ENCODE measurements around the gene USP8. TPM values are rescaled to one million over a fixed set of nuclear protein-coding genes. Genes with fewer than 3 reads are reported as not detected.

USP8 gene
- total RNA-seq = 32.5 and 44.5 TPM in 2 replicates

GRCh38 chr15:50424066-50424890 is at the start of gene USP8:
Gene USP8 (plus strand): TSS chr15:50424405. CDS start chr15:50439074, 14,669 bp downstream.

GRCh38 chr15:50546566-50546965 is 122.4 kb downstream of the USP8 start, which contains the start of gene USP50:
Gene USP50 (minus strand): TSS chr15:50546666. CDS start chr15:50546525, 141 bp downstream.

Other genes starting within 250 kb of the USP8 start
- gene SLC27A2, start 242.2 kb upstream of the USP8 start, total RNA-seq = 1.4 and 3.0 TPM in 2 replicates
- gene HDC, start 158.7 kb upstream of the USP8 start, total RNA-seq = not detected in 2 replicates
- 66.5 and 74.0 TPM in 2 replicates for gene GABPB1, start 69.2 kb upstream of the USP8 start, total RNA-seq
- not detected in 2 replicates for gene USP50, start 122.3 kb downstream of the USP8 start, total RNA-seq